CD4-positive, alpha-beta memory T cell (primary cell): ENCODE results near the gene CHCHD3. TPM values are rescaled to one million over a fixed set of nuclear protein-coding genes. Genes with fewer than 3 reads are reported as not detected.

Experiments
- CTCF ChIA-PET: fragments of 350-600 bp; sonication (Branson Sonifier 250); formaldehyde crosslinking; loops from one replicate; lab custom pipeline; 2021; ENCODE audit warnings: inconsistent platforms; ENCODE audit not compliant: partially characterized antibody; lab: Charles Lee
- POLR2A ChIA-PET: fragments of 350-600 bp; sonication (Branson Sonifier 250); formaldehyde crosslinking; loops from one replicate; lab custom pipeline; 2021; ENCODE audit not compliant: partially characterized antibody; lab: Charles Lee
- DNase-seq, 5 donors: peaks; one replicate each; pipeline versions ENCODE4 v3.0.0 to v3.0.0-alpha.2; 2020 to 2022; ENCODE audit warnings: mixed read lengths in 1 of 5
- H3K27ac ChIP-seq: one replicate; pipeline ENCODE4 v1.7.0; 2013; ENCODE audit warnings: low read depth, low read length
- H3K27me3 ChIP-seq: 2 replicates; pipeline ENCODE4 v1.7.0; 2013; ENCODE audit warnings: mild to moderate bottlenecking, low read length, moderate library complexity; ENCODE audit not compliant: insufficient read depth
- H3K36me3 ChIP-seq: 2 replicates; pipeline ENCODE4 v1.7.0; 2013; ENCODE audit warnings: mild to moderate bottlenecking, low read length, moderate library complexity; ENCODE audit not compliant: insufficient read depth
- H3K4me1 ChIP-seq: 2 replicates; pipeline ENCODE4 v1.7.0; 2013; ENCODE audit warnings: mild to moderate bottlenecking, low read length, moderate library complexity; ENCODE audit not compliant: insufficient read depth
- H3K4me3 ChIP-seq, 2 donors: one replicate each; pipeline ENCODE4 v1.7.0; 2013; ENCODE audit warnings: low read length in 2 of 2, mild to moderate bottlenecking in 1 of 2
- H3K9me3 ChIP-seq, 2 donors: one replicate each; pipeline ENCODE4 v1.7.0; 2013; ENCODE audit warnings: low read length in 2 of 2, control low read depth in 1 of 2; ENCODE audit not compliant: control insufficient read depth in 1 of 2
- H3K27ac Mint-ChIP-seq, 7 donors: one replicate each; pipeline ENCODE4 v1.8.0; 2020 to 2021; ENCODE audit warnings: mixed read lengths in 7 of 7, mild to moderate bottlenecking in 6 of 7, inconsistent platforms in 3 of 7, moderate library complexity in 3 of 7
- H3K27me3 Mint-ChIP-seq, 2 donors: one replicate each; pipeline ENCODE4 v1.8.0; 2020 to 2021; ENCODE audit warnings: mixed read lengths in 2 of 2
- H3K36me3 Mint-ChIP-seq, 2 donors: one replicate each; pipeline ENCODE4 v1.8.0; 2020 to 2021; ENCODE audit warnings: mixed read lengths in 2 of 2, inconsistent platforms in 1 of 2, mild to moderate bottlenecking in 1 of 2
- H3K4me1 Mint-ChIP-seq, 4 donors: one replicate each; pipeline ENCODE4 v1.8.0; 2020 to 2021; ENCODE audit warnings: mixed read lengths in 4 of 4, mild to moderate bottlenecking in 1 of 4
- H3K4me3 Mint-ChIP-seq, 8 donors: one replicate each; pipeline ENCODE4 v1.8.0; 2020 to 2021; ENCODE audit warnings: mixed read lengths in 8 of 8, mild to moderate bottlenecking in 7 of 8, moderate library complexity in 6 of 8, inconsistent platforms in 3 of 8
- H3K9me3 Mint-ChIP-seq, 8 donors: one replicate each; pipeline ENCODE4 v1.8.0; 2020 to 2021; ENCODE audit warnings: mixed read lengths in 8 of 8, mild to moderate bottlenecking in 5 of 8, inconsistent platforms in 3 of 8, moderate library complexity in 1 of 8
- intact Hi-C: fragments of 100-400 bp; cut with micrococcal nuclease; formaldehyde crosslinking; loops from one replicate; pipeline ENCODE4 v1.15.1; 2023
- polyA plus RNA-seq, 2 donors: library from polyadenylated mRNA; unstranded; fragments of 300-500 nt; fragmentation: Illumina TruSeq; gene quantifications; one replicate each; pipeline ENCODE4 v1.2.3, GENCODE V29; 2021
- total RNA-seq, 2 experiments: library from RNA; stranded (reverse); gene quantifications; one replicate each; pipeline ENCODE4 v1.2.3, GENCODE V29; 2021

CHCHD3 gene
- total and polyA plus RNA-seq, 4 experiments from 2014 or later, result 25.2 to 77.3 (median 35.6) TPM

- H3K36me3 Mint-ChIP-seq, result peaks cover 19 to 41% of the 10 kb centered on the region in 2 donors
- H3K27ac Mint-ChIP-seq, result no peak overlapping the region
- no peak overlapping the region for H3K4me3 Mint-ChIP-seq
- DNase-seq, result no peak
- CTCF ChIA-PET, result no interaction called here
- Histone ChIP-seq H3K4me3 (no peak overlapping the region), H3K36me3 (no peaks in the 10 kb centered on the region), H3K9me3 (no peaks in the 10 kb centered on the region), H3K27me3 (no peaks in the 10 kb centered on the region), H3K4me1 (no peaks in the 10 kb centered on the region), H3K27ac (no peak overlapping the region)
- peaks cover 0 to 4% (median 1%) of the 10 kb centered on the region in 4 donors for H3K4me1 Mint-ChIP-seq
- H3K9me3 Mint-ChIP-seq, result peaks cover 0 to 2% (median 0%) of the 10 kb centered on the region in 8 donors
- no peaks in the 10 kb centered on the region for H3K27me3 Mint-ChIP-seq
- POLR2A ChIA-PET, result no interaction called here
- intact Hi-C loops, result no loop called here
Observed at GRCh38 chr7:132956556-132956955, 125.3 kb downstream of the CHCHD3 start.

- Mint-ChIP-seq H3K4me1 (peaks cover 0 to 7% (median 0%) of the 10 kb centered on the region in 4 donors), H3K4me3 (no peak overlapping the region), H3K27ac (no peak overlapping the region), H3K27me3 (no peaks in the 10 kb centered on the region), H3K36me3 (peaks cover 24 to 41% of the 10 kb centered on the region in 2 donors), H3K9me3 (peaks cover 0 to 2% (median 0%) of the 10 kb centered on the region in 8 donors)
- no peaks in the 10 kb centered on the region for H3K4me1 ChIP-seq
- ChIA-PET POLR2A (no interaction called here), CTCF (no interaction called here)
- intact Hi-C loops, result no loop called here
- DNase-seq, result no peak
- no peaks in the 10 kb centered on the region for H3K27me3 ChIP-seq
- H3K4me3 ChIP-seq, result no peak overlapping the region
- H3K36me3 ChIP-seq, result no peaks in the 10 kb centered on the region
- no peak overlapping the region for H3K27ac ChIP-seq
- no peaks in the 10 kb centered on the region for H3K9me3 ChIP-seq
Observed at GRCh38 chr7:132953468-132953867, 128.4 kb downstream of the CHCHD3 start.

GRCh38 chr7:132950725-132951124 is 131.2 kb downstream of the CHCHD3 start:
- CTCF ChIA-PET, result no interaction called here
- H3K36me3 Mint-ChIP-seq, result peaks cover 20 to 34% of the 10 kb centered on the region in 2 donors
- Histone ChIP-seq H3K27me3 (no peaks in the 10 kb centered on the region), H3K36me3 (no peaks in the 10 kb centered on the region), H3K27ac (no peak overlapping the region), H3K4me3 (no peak overlapping the region), H3K9me3 (no peaks in the 10 kb centered on the region), H3K4me1 (no peaks in the 10 kb centered on the region)
- H3K4me1 Mint-ChIP-seq, result peaks cover 0 to 8% (median under 1%) of the 10 kb centered on the region in 4 donors
- H3K27ac Mint-ChIP-seq, result no peak overlapping the region
- intact Hi-C loops, result no loop called here
- no peaks in the 10 kb centered on the region for H3K27me3 Mint-ChIP-seq
- no peak overlapping the region for H3K4me3 Mint-ChIP-seq
- POLR2A ChIA-PET, result no interaction called here
- DNase-seq, result no peak
- H3K9me3 Mint-ChIP-seq, result peaks cover 0 to 2% (median 0%) of the 10 kb centered on the region in 8 donors

GRCh38 chr7:132947011-132947410 is 134.9 kb downstream of the CHCHD3 start:
- intact Hi-C loops, result no loop called here
- peaks cover 0 to 7% (median 1%) of the 10 kb centered on the region in 4 donors for H3K4me1 Mint-ChIP-seq

GRCh38 chr7:132944774-132945173 is 137.1 kb downstream of the CHCHD3 start:
- no peaks in the 10 kb centered on the region for H3K9me3 Mint-ChIP-seq
- no peak for DNase-seq
- Histone ChIP-seq H3K4me3 (no peak overlapping the region), H3K27ac (no peak overlapping the region), H3K36me3 (no peaks in the 10 kb centered on the region), H3K9me3 (no peaks in the 10 kb centered on the region), H3K27me3 (no peaks in the 10 kb centered on the region), H3K4me1 (no peaks in the 10 kb centered on the region)
- H3K27me3 Mint-ChIP-seq, result no peaks in the 10 kb centered on the region
- peaks cover 15 to 33% of the 10 kb centered on the region in 2 donors for H3K36me3 Mint-ChIP-seq
- peaks cover 0 to 5% (median 2%) of the 10 kb centered on the region in 4 donors for H3K4me1 Mint-ChIP-seq
- CTCF ChIA-PET, result no interaction called here
- POLR2A ChIA-PET, result no interaction called here
- no peak overlapping the region for H3K4me3 Mint-ChIP-seq
- intact Hi-C loops, result no loop called here
- H3K27ac Mint-ChIP-seq, result no peak overlapping the region

More at GRCh38 chr7:132947011-132947410, 134.9 kb downstream of the CHCHD3 start:
- CTCF ChIA-PET, result no interaction called here
- Mint-ChIP-seq H3K27me3 (no peaks in the 10 kb centered on the region), H3K36me3 (peaks cover 12 to 27% of the 10 kb centered on the region in 2 donors), H3K27ac (peak overlapping the region in 1 of 7 donors; percentile 81), H3K9me3 (no peaks in the 10 kb centered on the region), H3K4me3 (no peak overlapping the region)
- Histone ChIP-seq H3K9me3 (no peaks in the 10 kb centered on the region), H3K36me3 (no peaks in the 10 kb centered on the region), H3K27me3 (no peaks in the 10 kb centered on the region), H3K27ac (no peak overlapping the region), H3K4me3 (no peak overlapping the region), H3K4me1 (no peaks in the 10 kb centered on the region)
- POLR2A ChIA-PET, result no interaction called here
- no peak for DNase-seq

- intact Hi-C loops, result no loop called here
- Histone ChIP-seq H3K27me3 (no peaks in the 10 kb centered on the region), H3K27ac (no peak overlapping the region), H3K4me1 (no peaks in the 10 kb centered on the region), H3K36me3 (no peaks in the 10 kb centered on the region), H3K4me3 (no peak overlapping the region), H3K9me3 (no peaks in the 10 kb centered on the region)
- H3K9me3 Mint-ChIP-seq, result no peaks in the 10 kb centered on the region
- H3K4me3 Mint-ChIP-seq, result no peak overlapping the region
- H3K27ac Mint-ChIP-seq, result no peak overlapping the region
- no peaks in the 10 kb centered on the region for H3K27me3 Mint-ChIP-seq
- ChIA-PET CTCF (no interaction called here), POLR2A (no interaction called here)
- H3K4me1 Mint-ChIP-seq, result peaks cover 0 to 5% (median 2%) of the 10 kb centered on the region in 4 donors
- peaks cover 16 to 30% of the 10 kb centered on the region in 2 donors for H3K36me3 Mint-ChIP-seq
- no peak for DNase-seq
Observed at GRCh38 chr7:132943645-132944044, 138.2 kb downstream of the CHCHD3 start.

GRCh38 chr7:132942701-132943100 is 139.2 kb downstream of the CHCHD3 start:
- CTCF ChIA-PET, result no interaction called here
- H3K36me3 ChIP-seq, result no peaks in the 10 kb centered on the region
- DNase-seq, result no peak
- intact Hi-C loops, result no loop called here
- Mint-ChIP-seq H3K27ac (no peak overlapping the region), H3K9me3 (no peaks in the 10 kb centered on the region), H3K27me3 (no peaks in the 10 kb centered on the region), H3K4me3 (no peak overlapping the region), H3K36me3 (peaks cover 16 to 31% of the 10 kb centered on the region in 2 donors), H3K4me1 (peaks cover 0 to 5% (median 2%) of the 10 kb centered on the region in 4 donors)
- no peak overlapping the region for H3K27ac ChIP-seq
- no peaks in the 10 kb centered on the region for H3K4me1 ChIP-seq
- H3K27me3 ChIP-seq, result no peaks in the 10 kb centered on the region
- H3K4me3 ChIP-seq, result no peak overlapping the region
- H3K9me3 ChIP-seq, result no peaks in the 10 kb centered on the region
- POLR2A ChIA-PET, result no interaction called here
